Panc1 (cell line): ENCODE measurements around the gene ATP2B2.

Experiments
- POLR2AphosphoS5 ChIP-seq: IDR thresholded peaks from 2 replicates; pipeline ENCODE4 v1.6.1; 2012; ENCODE audit warnings: mild to moderate bottlenecking, low read depth, low read length, moderate library complexity
- SIN3A ChIP-seq: IDR thresholded peaks from 2 replicates; pipeline ENCODE4 v1.6.1; 2012; ENCODE audit warnings: low read depth, mild to moderate bottlenecking, low read length, moderate library complexity, borderline replicate concordance; ENCODE audit not compliant: insufficient read depth
- TCF7L2 ChIP-seq: IDR thresholded peaks from 2 replicates; pipeline ENCODE4 v1.6.1; 2011; ENCODE audit warnings: mild to moderate bottlenecking, low read depth, low read length, inconsistent platforms
- TF ChIP-seq, protein P1 (sequence below): fragments of 450-650 bp; IDR thresholded peaks from 2 replicates; pipeline ENCODE4 v1.5.1; 2017; ENCODE audit warnings: mild to moderate bottlenecking
- TF ChIP-seq, protein P2 (sequence below), 2 experiments: IDR thresholded peaks; 2 replicates each; pipeline ENCODE4 v1.6.1; 2011 to 2012; ENCODE audit warnings: low read depth in 2 of 2, control low read depth in 1 of 2, low read length in 1 of 2, mild to moderate bottlenecking in 1 of 2, moderate library complexity in 1 of 2; ENCODE audit not compliant: insufficient read depth in 1 of 2

DNA sequence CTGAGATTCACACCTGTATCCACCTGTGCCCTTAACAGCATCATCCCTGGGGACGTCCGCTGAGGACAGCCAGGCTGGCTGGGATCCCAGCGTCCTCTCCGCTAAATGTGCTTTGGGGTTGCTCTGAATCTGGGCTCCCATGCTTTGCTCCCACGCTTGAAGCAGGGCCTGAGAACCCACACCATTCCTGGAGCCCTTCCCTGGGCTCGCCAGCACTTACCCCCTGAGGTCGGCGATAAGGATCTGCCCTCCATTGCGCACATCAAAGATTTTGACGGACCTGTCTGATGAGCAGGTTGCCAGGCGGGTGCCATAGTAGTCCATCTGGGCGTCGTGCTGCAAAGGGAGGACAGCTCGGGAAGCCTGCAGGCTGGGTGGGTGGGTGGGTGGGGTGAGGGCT is 190.3 kb downstream of the ATP2B2 start:
- TF ChIP-seq POLR2AphosphoS5 (no peak), SIN3A (no peak), TCF7L2 (no peak)
- TF ChIP-seq, protein P1, sequence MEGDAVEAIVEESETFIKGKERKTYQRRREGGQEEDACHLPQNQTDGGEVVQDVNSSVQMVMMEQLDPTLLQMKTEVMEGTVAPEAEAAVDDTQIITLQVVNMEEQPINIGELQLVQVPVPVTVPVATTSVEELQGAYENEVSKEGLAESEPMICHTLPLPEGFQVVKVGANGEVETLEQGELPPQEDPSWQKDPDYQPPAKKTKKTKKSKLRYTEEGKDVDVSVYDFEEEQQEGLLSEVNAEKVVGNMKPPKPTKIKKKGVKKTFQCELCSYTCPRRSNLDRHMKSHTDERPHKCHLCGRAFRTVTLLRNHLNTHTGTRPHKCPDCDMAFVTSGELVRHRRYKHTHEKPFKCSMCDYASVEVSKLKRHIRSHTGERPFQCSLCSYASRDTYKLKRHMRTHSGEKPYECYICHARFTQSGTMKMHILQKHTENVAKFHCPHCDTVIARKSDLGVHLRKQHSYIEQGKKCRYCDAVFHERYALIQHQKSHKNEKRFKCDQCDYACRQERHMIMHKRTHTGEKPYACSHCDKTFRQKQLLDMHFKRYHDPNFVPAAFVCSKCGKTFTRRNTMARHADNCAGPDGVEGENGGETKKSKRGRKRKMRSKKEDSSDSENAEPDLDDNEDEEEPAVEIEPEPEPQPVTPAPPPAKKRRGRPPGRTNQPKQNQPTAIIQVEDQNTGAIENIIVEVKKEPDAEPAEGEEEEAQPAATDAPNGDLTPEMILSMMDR, result no peak
- TF ChIP-seq, protein P2, sequence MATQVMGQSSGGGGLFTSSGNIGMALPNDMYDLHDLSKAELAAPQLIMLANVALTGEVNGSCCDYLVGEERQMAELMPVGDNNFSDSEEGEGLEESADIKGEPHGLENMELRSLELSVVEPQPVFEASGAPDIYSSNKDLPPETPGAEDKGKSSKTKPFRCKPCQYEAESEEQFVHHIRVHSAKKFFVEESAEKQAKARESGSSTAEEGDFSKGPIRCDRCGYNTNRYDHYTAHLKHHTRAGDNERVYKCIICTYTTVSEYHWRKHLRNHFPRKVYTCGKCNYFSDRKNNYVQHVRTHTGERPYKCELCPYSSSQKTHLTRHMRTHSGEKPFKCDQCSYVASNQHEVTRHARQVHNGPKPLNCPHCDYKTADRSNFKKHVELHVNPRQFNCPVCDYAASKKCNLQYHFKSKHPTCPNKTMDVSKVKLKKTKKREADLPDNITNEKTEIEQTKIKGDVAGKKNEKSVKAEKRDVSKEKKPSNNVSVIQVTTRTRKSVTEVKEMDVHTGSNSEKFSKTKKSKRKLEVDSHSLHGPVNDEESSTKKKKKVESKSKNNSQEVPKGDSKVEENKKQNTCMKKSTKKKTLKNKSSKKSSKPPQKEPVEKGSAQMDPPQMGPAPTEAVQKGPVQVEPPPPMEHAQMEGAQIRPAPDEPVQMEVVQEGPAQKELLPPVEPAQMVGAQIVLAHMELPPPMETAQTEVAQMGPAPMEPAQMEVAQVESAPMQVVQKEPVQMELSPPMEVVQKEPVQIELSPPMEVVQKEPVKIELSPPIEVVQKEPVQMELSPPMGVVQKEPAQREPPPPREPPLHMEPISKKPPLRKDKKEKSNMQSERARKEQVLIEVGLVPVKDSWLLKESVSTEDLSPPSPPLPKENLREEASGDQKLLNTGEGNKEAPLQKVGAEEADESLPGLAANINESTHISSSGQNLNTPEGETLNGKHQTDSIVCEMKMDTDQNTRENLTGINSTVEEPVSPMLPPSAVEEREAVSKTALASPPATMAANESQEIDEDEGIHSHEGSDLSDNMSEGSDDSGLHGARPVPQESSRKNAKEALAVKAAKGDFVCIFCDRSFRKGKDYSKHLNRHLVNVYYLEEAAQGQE (IDR thresholded peaks at IDR 0.05; ENCODE audit: insufficient read depth in 1 of 2, low read depth in 2 of 2, low read length in 1 of 2), result no peak
